K562 (cell line): Measurements from ENCODE around the gene EIF5B. TPM values are rescaled to one million over a fixed set of nuclear protein-coding genes. Genes with fewer than 3 reads are reported as not detected.

Experiments used
- ARID2 ChIP-seq: fragments of 450-650 bp; IDR thresholded peaks from 2 replicates; pipeline ENCODE4 v1.6.1; 2017; ENCODE audit warnings: antibody characterized with exemption, mild to moderate bottlenecking
- CHCHD3 ChIP-seq: fragments of 250-450 bp; sonication (Bioruptor Pico); IDR thresholded peaks from 2 replicates; pipeline ENCODE4 v2.1.2; 2022; ENCODE audit warnings: mild to moderate bottlenecking
- CREM ChIP-seq: IDR thresholded peaks from 2 replicates; pipeline ENCODE4 v1.6.1; 2014; ENCODE audit warnings: antibody characterized with exemption, low read depth
- DIDO1 ChIP-seq: fragments of 450-650 bp; IDR thresholded peaks from 2 replicates; pipeline ENCODE4 v1.6.1; 2016; ENCODE audit warnings: low read depth, missing biosample characterization, missing genetic modification characterization
- EP400 ChIP-seq: fragments of 450-650 bp; IDR thresholded peaks from 2 replicates; pipeline ENCODE4 v1.6.1; 2017; ENCODE audit warnings: antibody characterized with exemption, mild to moderate bottlenecking, moderate library complexity
- ETV5 ChIP-seq: sonication (generic); formaldehyde crosslinking; IDR thresholded peaks from 2 replicates; pipeline ENCODE4 v1.4.0; 2020; ENCODE audit warnings: low read depth, mild to moderate bottlenecking, missing genetic modification reagents
- GABPA ChIP-seq: fragments of 200-800 bp; sonication (Bioruptor generic); conservative IDR thresholded peaks from 2 replicates; pipeline ENCODE4 v1.6.1; 2016; ENCODE audit warnings: low read depth, missing genetic modification characterization, missing compliant biosample characterization
- HMBOX1 ChIP-seq: sonication (generic); IDR thresholded peaks from 2 replicates; pipeline ENCODE4 v1.6.1; 2016
- KLF16 ChIP-seq: IDR thresholded peaks from 2 replicates; pipeline ENCODE4 v1.6.1; 2016; ENCODE audit warnings: antibody characterized with exemption
- MAZ ChIP-seq, 2 experiments: fragments of 450-650 bp in 1 of 2; sonication (generic) in 1 of 2; formaldehyde crosslinking; IDR thresholded peaks in 1 of 2; conservative IDR thresholded peaks in 1 of 2; 2 replicates each; pipeline versions ENCODE4 v1.4.0 to v1.5.0; 2020; ENCODE audit warnings: mild to moderate bottlenecking in 1 of 2, missing genetic modification reagents in 1 of 2
- PML ChIP-seq: IDR thresholded peaks from 2 replicates; pipeline ENCODE4 v1.6.1; 2012; ENCODE audit warnings: low read length, inconsistent platforms
- POLR2H ChIP-seq: IDR thresholded peaks from 2 replicates; pipeline ENCODE4 v1.6.1; 2016; ENCODE audit warnings: missing genetic modification characterization, low read depth, mild to moderate bottlenecking, control low read depth, missing compliant biosample characterization, moderate library complexity
- SIN3B ChIP-seq: fragments of 450-650 bp; IDR thresholded peaks from 2 replicates; pipeline ENCODE4 v1.6.1; 2017; ENCODE audit warnings: low read depth, mild to moderate bottlenecking, moderate library complexity
- SMAD4 ChIP-seq: fragments of 250-450 bp; sonication (Bioruptor Pico); conservative IDR thresholded peaks from 2 replicates; pipeline ENCODE4 v1.8.0; 2021; ENCODE audit warnings: inconsistent platforms, mild to moderate bottlenecking, moderate library complexity
- TRIM24 ChIP-seq, 2 experiments: fragments of 450-650 bp; IDR thresholded peaks; 2 replicates each; pipeline ENCODE4 v1.6.1; 2016
- ZNF507 ChIP-seq: conservative IDR thresholded peaks from 2 replicates; pipeline ENCODE4 v1.6.1; 2017; ENCODE audit warnings: missing genetic modification characterization, missing compliant biosample characterization
- ZNF584 ChIP-seq: fragments of 200-800 bp; sonication (Bioruptor generic); IDR thresholded peaks from 2 replicates; pipeline ENCODE4 v1.6.1; 2016; ENCODE audit warnings: low read depth, mild to moderate bottlenecking, missing genetic modification characterization, missing compliant biosample characterization
- polyA plus RNA-seq, 8 experiments: library from polyadenylated mRNA; depleted of rRNA in 4 of 8; stranded (reverse) in 5 of 8; unstranded in 3 of 8; fragments of >200 nt; fragmentation: Nextera tagmentation in 2 of 8; fragmentation: Illumina TruSeq in 1 of 8; extraction: Ambion mirVana in 2 of 8; extraction: Trizol in 1 of 8; gene quantifications; 2 replicates each; pipeline versions ENCODE4 v1.2.1 to v1.2.3, GENCODE V29; 2011 to 2014; ENCODE audit warnings: inconsistent platforms in 1 of 8, missing spikeins in 1 of 8
- total RNA-seq, 7 experiments: library from RNA; depleted of rRNA in 6 of 7; stranded (reverse); fragments of >200 nt in 6 of 7; fragmentation: Illumina TruSeq in 2 of 7; extraction: Trizol in 2 of 7; gene quantifications; 2 replicates each; pipeline versions ENCODE4 v1.2.1 to v1.2.3, GENCODE V29; 2011 to 2021; ENCODE audit warnings: low replicate concordance in 1 of 7
- TF ChIP-seq, protein P1 (sequence below): fragments of 450-650 bp; formaldehyde crosslinking; IDR thresholded peaks from 2 replicates; pipeline ENCODE4 v1.4.0; 2022; ENCODE audit warnings: missing genetic modification characterization
- TF ChIP-seq, protein P2 (sequence below): fragments of 450-650 bp; IDR thresholded peaks from 2 replicates; pipeline ENCODE4 v1.6.1; 2014; ENCODE audit warnings: low read depth, mild to moderate bottlenecking, moderate library complexity, borderline replicate concordance
- TF ChIP-seq, protein P3 (sequence below), 3 experiments: fragments of 200-800 bp in 1 of 3; fragments of 250-450 bp in 1 of 3; fragments of 450-650 bp in 1 of 3; sonication (Bioruptor Pico) in 1 of 3; sonication (Bioruptor generic) in 1 of 3; formaldehyde crosslinking in 1 of 3; IDR thresholded peaks; 2 replicates each; pipeline versions ENCODE4 v1.6.1 to v1.8.0; 2016 to 2022; ENCODE audit warnings: mild to moderate bottlenecking in 2 of 3, missing genetic modification characterization in 2 of 3, missing compliant biosample characterization in 1 of 3, moderate library complexity in 1 of 3

EIF5B gene
- total and polyA plus RNA-seq, 9 of the 15 experiments (the other 6 are each of a cell fraction or from before 2014, with no cell fraction given): 26.5 to 143 (median 47.7) TPM

DNA sequence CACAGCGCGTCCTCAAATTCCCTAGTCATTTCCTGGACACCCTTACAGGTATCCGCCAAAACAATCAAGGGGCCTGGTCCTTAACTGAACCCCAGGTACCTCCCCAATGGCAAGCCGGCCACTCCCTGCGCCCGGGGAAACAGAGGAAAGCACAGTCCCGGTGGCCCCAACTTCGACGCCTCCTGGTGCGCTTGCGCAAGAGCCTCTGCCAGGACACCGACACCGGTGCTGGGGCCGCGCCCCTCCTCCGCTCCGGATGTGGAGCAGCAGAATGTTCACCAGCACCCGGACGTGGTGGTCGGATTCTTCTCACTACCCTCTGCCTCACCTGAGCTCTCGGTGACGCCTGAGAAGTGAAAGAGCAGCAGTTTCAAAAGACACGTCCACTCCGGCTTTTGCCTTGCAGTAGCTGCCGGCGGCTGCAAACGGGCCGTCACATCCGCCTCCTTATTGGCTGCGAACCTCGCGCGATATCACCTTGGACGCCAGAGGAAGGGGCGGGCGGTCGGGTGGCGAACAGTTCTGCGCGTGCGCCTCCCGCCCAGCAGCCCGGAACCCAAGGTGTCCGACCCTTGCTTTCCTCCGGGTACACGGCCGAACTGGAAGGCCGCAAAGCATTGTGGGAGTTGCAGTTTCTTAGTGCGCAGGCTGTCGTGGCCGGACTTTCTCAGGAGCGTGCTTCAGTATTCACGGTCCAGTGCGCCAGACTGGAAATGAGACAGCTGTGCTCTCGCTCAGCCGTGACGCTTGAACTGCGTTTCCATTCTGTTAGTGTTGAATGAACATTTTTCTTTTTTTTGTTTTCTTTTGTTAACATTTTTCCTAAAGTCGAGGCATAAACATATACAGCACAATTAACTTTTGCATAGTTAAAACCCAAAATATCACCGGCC is 1.0 kb upstream of the EIF5B start, which contains the start of gene TXNDC9 (continued):
- TF ChIP-seq HMBOX1 (no peak), PML (peak; percentile 70; the same call in 1 of the 2 replicates), KLF16 (no peak), GABPA (tag) (peak; percentile 95), POLR2H (peak; percentile 71), ZNF507 (tag) (no peak), SIN3B (peak; percentile 80; the same call in 1 of the 2 replicates), CHCHD3 (CRISPR knock-in tag) (no peak), MAZ (CRISPR knock-in tag; conservative IDR thresholded peaks at IDR 0.05 in 1 of 2, IDR thresholded peaks at IDR 0.05 in 1 of 2) (peak; percentile 27 to 65; a peak in 2 of 4 replicates), DIDO1 (tag) (0 out of 2 replicates have a peak, but pooled peaks have one; percentile 27), EP400 (peak; percentile 84), TRIM24 (IDR thresholded peaks at IDR 0.05) (peak in 1 of 2 experiments; percentile 94; a peak in 2 of 4 replicates), ZNF584 (CRISPR knock-in tag) (0 out of 2 replicates have a peak, but pooled peaks have one; percentile 65), ARID2 (no peak), SMAD4 (peak; percentile 7; the same call in 1 of the 2 replicates), ETV5 (peak; percentile 81), CREM (peak; percentile 85)
- TF ChIP-seq, protein P1, sequence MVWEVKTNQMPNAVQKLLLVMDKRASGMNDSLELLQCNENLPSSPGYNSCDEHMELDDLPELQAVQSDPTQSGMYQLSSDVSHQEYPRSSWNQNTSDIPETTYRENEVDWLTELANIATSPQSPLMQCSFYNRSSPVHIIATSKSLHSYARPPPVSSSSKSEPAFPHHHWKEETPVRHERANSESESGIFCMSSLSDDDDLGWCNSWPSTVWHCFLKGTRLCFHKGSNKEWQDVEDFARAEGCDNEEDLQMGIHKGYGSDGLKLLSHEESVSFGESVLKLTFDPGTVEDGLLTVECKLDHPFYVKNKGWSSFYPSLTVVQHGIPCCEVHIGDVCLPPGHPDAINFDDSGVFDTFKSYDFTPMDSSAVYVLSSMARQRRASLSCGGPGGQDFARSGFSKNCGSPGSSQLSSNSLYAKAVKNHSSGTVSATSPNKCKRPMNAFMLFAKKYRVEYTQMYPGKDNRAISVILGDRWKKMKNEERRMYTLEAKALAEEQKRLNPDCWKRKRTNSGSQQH (CRISPR knock-in tag): no peak
- TF ChIP-seq, protein P2, sequence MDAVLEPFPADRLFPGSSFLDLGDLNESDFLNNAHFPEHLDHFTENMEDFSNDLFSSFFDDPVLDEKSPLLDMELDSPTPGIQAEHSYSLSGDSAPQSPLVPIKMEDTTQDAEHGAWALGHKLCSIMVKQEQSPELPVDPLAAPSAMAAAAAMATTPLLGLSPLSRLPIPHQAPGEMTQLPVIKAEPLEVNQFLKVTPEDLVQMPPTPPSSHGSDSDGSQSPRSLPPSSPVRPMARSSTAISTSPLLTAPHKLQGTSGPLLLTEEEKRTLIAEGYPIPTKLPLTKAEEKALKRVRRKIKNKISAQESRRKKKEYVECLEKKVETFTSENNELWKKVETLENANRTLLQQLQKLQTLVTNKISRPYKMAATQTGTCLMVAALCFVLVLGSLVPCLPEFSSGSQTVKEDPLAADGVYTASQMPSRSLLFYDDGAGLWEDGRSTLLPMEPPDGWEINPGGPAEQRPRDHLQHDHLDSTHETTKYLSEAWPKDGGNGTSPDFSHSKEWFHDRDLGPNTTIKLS: peak; percentile 84
- TF ChIP-seq, protein P3, sequence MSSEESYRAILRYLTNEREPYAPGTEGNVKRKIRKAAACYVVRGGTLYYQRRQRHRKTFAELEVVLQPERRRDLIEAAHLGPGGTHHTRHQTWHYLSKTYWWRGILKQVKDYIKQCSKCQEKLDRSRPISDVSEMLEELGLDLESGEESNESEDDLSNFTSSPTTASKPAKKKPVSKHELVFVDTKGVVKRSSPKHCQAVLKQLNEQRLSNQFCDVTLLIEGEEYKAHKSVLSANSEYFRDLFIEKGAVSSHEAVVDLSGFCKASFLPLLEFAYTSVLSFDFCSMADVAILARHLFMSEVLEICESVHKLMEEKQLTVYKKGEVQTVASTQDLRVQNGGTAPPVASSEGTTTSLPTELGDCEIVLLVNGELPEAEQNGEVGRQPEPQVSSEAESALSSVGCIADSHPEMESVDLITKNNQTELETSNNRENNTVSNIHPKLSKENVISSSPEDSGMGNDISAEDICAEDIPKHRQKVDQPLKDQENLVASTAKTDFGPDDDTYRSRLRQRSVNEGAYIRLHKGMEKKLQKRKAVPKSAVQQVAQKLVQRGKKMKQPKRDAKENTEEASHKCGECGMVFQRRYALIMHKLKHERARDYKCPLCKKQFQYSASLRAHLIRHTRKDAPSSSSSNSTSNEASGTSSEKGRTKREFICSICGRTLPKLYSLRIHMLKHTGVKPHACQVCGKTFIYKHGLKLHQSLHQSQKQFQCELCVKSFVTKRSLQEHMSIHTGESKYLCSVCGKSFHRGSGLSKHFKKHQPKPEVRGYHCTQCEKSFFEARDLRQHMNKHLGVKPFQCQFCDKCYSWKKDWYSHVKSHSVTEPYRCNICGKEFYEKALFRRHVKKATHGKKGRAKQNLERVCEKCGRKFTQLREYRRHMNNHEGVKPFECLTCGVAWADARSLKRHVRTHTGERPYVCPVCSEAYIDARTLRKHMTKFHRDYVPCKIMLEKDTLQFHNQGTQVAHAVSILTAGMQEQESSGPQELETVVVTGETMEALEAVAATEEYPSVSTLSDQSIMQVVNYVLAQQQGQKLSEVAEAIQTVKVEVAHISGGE (CRISPR knock-in tag; IDR thresholded peaks at IDR 0.05): peak; percentile 93 to 99 (median 99)
